ENCODE results near the gene ZNF205. TPM values are rescaled to one million over a fixed set of nuclear protein-coding genes. Genes with fewer than 3 reads are reported as not detected.

Gene ZNF205
- total RNA-seq, 1 experiment from 2014 or later, result 17.4 TPM

DNA sequence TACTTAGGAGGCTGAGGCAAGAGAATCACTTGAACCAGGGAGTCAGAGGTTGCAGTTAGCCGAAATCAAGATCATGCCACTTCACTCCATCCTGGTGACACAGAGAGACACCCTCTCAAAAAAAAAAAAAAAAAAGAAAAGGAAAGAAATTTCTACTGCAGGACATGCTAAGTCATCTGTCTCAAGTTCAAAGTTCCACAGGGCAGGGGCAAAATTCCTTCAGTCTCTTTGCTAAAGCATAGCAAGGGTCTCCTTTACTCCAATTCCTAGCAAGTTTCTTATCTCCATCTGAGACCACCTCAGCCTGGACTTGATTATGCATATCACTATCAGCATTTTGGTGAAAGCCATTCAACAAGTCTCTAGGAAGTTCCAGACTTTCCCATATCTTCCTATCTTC lies 27.9 kb upstream of the ZNF205 start:
- CTCF ChIA-PET, result no interaction called here
- H3K79me2 ChIP-seq (ENCODE audit: low read depth), result no peaks in the 10 kb centered on the region
- H4K20me1 ChIP-seq (ENCODE audit: insufficient read depth), result no peaks in the 10 kb centered on the region
- no peaks in the 10 kb centered on the region for H3K9me3 ChIP-seq (ENCODE audit: insufficient read depth, low read depth)
- H3K4me2 ChIP-seq, result no peak overlapping the region
- H3K36me3 ChIP-seq (ENCODE audit: low read depth), result no peaks in the 10 kb centered on the region
- no peaks in the 10 kb centered on the region for H3F3A ChIP-seq (ENCODE audit: insufficient read depth, low read depth)
- H3K27ac ChIP-seq, result no peak overlapping the region
- no peak for DNase-seq
- intact Hi-C loops (cut with micrococcal nuclease; ENCODE audit: unreplicated experiment), result no loop called here
- no peak overlapping the region for H3K4me3 ChIP-seq
- H3K27me3 ChIP-seq (ENCODE audit: insufficient read depth, low read depth), result peaks cover 19% of the 10 kb centered on the region
- POLR2A ChIA-PET (ENCODE audit: unreplicated experiment), result no interaction called here
- no peaks in the 10 kb centered on the region for H3K4me1 ChIP-seq (replicated peaks; ENCODE audit: insufficient read depth)
- H3K9me2 ChIP-seq (ENCODE audit: insufficient read depth), result no peaks in the 10 kb centered on the region
- BruUV-seq (replicated peaks), result no TSS peak
- no peak overlapping the region for H2AFZ ChIP-seq
- no peak for TF ChIP-seq EZH2 (IDR thresholded peaks at IDR 0.05; ENCODE audit: low read depth)
- TF ChIP-seq, protein P1, sequence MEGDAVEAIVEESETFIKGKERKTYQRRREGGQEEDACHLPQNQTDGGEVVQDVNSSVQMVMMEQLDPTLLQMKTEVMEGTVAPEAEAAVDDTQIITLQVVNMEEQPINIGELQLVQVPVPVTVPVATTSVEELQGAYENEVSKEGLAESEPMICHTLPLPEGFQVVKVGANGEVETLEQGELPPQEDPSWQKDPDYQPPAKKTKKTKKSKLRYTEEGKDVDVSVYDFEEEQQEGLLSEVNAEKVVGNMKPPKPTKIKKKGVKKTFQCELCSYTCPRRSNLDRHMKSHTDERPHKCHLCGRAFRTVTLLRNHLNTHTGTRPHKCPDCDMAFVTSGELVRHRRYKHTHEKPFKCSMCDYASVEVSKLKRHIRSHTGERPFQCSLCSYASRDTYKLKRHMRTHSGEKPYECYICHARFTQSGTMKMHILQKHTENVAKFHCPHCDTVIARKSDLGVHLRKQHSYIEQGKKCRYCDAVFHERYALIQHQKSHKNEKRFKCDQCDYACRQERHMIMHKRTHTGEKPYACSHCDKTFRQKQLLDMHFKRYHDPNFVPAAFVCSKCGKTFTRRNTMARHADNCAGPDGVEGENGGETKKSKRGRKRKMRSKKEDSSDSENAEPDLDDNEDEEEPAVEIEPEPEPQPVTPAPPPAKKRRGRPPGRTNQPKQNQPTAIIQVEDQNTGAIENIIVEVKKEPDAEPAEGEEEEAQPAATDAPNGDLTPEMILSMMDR (conservative IDR thresholded peaks at IDR 0.05), result no peak

DNA sequence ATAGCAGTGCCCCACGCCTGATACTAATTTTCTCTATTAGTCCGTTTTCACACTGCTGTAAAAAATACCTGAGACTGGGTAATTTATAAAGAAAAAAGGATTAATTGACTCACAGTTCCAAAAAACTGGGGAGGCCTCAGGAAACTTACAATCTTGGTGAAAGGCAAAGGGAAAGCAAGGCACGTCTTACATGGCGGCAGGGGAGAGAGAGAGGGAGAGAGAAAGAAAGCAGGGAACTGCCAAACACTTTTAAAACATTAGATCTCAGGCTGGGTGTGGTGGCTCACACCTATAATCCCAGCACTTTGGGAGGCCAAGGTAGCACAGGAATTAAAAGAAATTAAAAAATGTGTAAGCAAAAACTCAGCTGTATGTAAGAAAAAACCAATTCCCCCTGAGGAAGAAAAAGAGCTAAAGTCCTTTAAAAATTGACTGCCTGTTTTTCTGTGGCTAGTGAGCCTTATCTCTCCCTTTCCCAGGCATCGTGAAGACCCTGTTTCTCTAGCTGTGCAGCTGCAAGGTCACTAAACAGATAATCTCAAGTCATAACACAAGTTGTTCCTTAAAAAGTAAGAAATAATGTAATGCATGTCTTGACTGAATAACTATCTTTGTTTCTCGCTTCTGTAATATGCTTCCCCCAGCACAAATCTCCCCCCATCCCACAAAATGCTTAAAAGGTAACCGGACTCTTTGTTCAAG lies 27.3 kb upstream of the ZNF205 start:
- Histone ChIP-seq H4K20me1 (ENCODE audit: insufficient read depth) (no peaks in the 10 kb centered on the region), H3K36me3 (ENCODE audit: low read depth) (no peaks in the 10 kb centered on the region), H3K4me3 (no peak overlapping the region), H3K9me3 (ENCODE audit: insufficient read depth, low read depth) (no peaks in the 10 kb centered on the region), H3F3A (ENCODE audit: insufficient read depth, low read depth) (no peaks in the 10 kb centered on the region), H3K4me1 (replicated peaks; ENCODE audit: insufficient read depth) (no peaks in the 10 kb centered on the region), H2AFZ (no peak overlapping the region), H3K79me2 (ENCODE audit: low read depth) (no peaks in the 10 kb centered on the region), H3K4me2 (no peak overlapping the region), H3K27me3 (ENCODE audit: insufficient read depth, low read depth) (peaks cover 13% of the 10 kb centered on the region), H3K9me2 (ENCODE audit: insufficient read depth) (no peaks in the 10 kb centered on the region), H3K27ac (no peak overlapping the region)
- intact Hi-C loops (cut with micrococcal nuclease; ENCODE audit: unreplicated experiment), result no loop called here
- CTCF ChIA-PET, result no interaction called here
- no TSS peak for BruUV-seq (replicated peaks)
- no peak for DNase-seq
- POLR2A ChIA-PET (ENCODE audit: unreplicated experiment), result no interaction called here
- TF ChIP-seq EZH2 (IDR thresholded peaks at IDR 0.05; ENCODE audit: low read depth), result no peak

DNA sequence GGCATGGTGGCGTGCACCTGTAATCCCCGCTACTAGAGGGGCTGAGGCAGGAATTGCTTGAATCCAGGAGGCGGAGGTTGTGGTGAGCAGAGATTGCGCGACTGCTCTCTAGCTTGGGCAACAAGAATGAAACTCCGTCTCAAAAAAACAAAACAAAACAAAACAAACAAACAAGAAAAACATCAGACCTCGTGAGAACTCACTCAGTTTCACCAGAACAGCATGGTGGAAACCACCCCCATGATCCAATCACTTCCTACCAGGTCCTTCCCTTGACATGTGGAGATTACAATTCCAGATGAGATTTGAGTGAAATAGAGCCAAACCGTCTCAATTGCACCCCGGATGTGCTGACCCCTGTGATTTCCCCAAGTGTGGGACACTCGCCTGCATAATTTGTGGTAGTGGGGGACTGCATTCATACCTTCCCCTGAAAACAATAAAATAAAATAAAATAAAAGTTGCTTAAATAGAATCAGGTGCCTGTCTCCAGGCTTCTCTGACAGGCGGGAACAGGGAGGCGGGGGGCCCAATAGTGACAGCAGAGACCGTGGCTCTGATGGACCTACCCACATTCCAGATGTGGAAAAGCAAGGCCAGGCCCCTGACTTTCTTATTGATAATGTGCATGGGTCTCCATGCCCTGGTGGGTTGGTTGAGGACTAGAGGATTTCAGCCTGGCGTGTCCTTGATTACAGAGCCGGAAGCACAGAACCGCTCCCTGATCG lies 26.4 kb upstream of the ZNF205 start:
- H3K9me3 ChIP-seq (ENCODE audit: insufficient read depth, low read depth), result no peaks in the 10 kb centered on the region
- POLR2A ChIA-PET (ENCODE audit: unreplicated experiment), result no interaction called here
- H3K4me1 ChIP-seq (replicated peaks; ENCODE audit: insufficient read depth), result no peaks in the 10 kb centered on the region
- H3K27ac ChIP-seq, result no peak overlapping the region
- no peaks in the 10 kb centered on the region for H4K20me1 ChIP-seq (ENCODE audit: insufficient read depth)
- intact Hi-C loops (cut with micrococcal nuclease; ENCODE audit: unreplicated experiment), result no loop called here
- BruUV-seq (replicated peaks), result no TSS peak
- TF ChIP-seq, protein P1 (conservative IDR thresholded peaks at IDR 0.05), result no peak
- TF ChIP-seq EZH2 (IDR thresholded peaks at IDR 0.05; ENCODE audit: low read depth), result no peak
- peaks cover 4% of the 10 kb centered on the region for H3K27me3 ChIP-seq (ENCODE audit: insufficient read depth, low read depth)
- H3K4me2 ChIP-seq, result no peak overlapping the region
- H3K9me2 ChIP-seq (ENCODE audit: insufficient read depth), result no peaks in the 10 kb centered on the region
- CTCF ChIA-PET, result no interaction called here
- H3F3A ChIP-seq (ENCODE audit: insufficient read depth, low read depth), result no peaks in the 10 kb centered on the region
- no peak overlapping the region for H2AFZ ChIP-seq
- no peaks in the 10 kb centered on the region for H3K79me2 ChIP-seq (ENCODE audit: low read depth)
- no peak overlapping the region for H3K4me3 ChIP-seq
- DNase-seq, result no peak
- no peaks in the 10 kb centered on the region for H3K36me3 ChIP-seq (ENCODE audit: low read depth)
